GM19397 (cell line): Measurements from ENCODE around the gene SLC44A5.
"Not testable (repeated sequence)": the region's sequence is repeated elsewhere in the genome, so short reads cannot be mapped to it uniquely, and the experiment has no call there.

Experiments used
- ATAC-seq: cut with Tn5 transposase; IDR thresholded peaks from one replicate; pipeline ENCODE4 v1.9.1; 2021; ENCODE audit warnings: mild to moderate bottlenecking, moderate library complexity; ENCODE audit not compliant: unreplicated experiment

SLC44A5 gene

GRCh38 chr1:75469586-75470173 is 141.2 kb downstream of the SLC44A5 start:
- ATAC-seq = no peak

DNA sequence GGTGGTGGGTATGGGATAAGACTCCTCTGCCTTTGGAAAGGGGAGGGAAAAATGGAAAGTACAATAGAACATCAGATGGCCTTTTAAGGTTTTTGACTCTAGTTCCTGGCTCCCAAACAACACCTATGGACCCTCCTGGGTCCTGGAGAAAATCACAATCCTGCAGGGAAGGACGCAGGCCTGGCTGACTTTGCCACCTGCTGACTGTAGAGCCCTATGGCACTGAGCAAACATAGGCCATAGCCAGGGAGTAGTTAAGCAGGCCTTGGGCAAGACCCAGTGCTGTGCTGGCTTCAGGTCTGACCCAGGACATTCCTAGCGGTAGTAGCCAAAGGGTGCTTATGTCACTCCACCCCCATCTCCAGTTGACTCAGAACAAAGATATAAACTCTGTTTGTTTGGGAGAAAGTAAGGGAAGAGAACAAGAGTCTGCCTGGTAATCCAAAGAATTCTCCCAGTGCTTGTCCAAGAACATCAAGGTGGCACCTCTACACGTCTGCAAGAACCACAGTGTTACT is 149.0 kb downstream of the SLC44A5 start:
- ATAC-seq = no peak

- no peak for ATAC-seq
These were observed 160.9 kb downstream of the SLC44A5 start for GRCh38 chr1:75449998-75450397.

- no peak for ATAC-seq
These were observed 166.7 kb downstream of the SLC44A5 start for GRCh38 chr1:75444220-75444619.

GRCh38 chr1:75440274-75440673 is 170.6 kb downstream of the SLC44A5 start:
- no peak for ATAC-seq

- ATAC-seq = no peak
These were observed 172.6 kb downstream of the SLC44A5 start for GRCh38 chr1:75438355-75438754.

GRCh38 chr1:75431843-75432242 is 179.1 kb downstream of the SLC44A5 start:
- ATAC-seq = no peak

DNA sequence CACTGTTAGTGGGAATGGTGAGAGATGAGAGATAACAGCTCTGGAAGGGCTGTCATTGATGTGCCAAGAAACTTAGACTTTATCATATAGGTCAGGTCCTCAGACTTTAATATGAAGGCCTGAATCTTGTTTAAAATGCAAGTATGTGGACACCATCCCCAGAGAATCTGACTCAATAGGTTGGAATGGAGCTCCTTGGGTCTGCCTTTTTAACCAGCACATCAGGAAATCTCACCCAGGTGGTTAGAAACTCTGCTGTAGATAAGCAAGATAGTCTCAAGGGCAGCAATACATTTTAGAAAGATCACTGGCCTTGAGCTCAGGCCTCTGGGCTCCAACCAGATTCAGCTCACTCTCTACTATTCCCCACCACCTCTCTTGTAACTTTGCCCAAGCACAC is 180.4 kb downstream of the SLC44A5 start:
- ATAC-seq = no peak

- ATAC-seq = no peak
These were observed 184.2 kb downstream of the SLC44A5 start for GRCh38 chr1:75426688-75427087.

- no peak for ATAC-seq
These were observed 185.8 kb downstream of the SLC44A5 start for GRCh38 chr1:75425001-75425650.

DNA sequence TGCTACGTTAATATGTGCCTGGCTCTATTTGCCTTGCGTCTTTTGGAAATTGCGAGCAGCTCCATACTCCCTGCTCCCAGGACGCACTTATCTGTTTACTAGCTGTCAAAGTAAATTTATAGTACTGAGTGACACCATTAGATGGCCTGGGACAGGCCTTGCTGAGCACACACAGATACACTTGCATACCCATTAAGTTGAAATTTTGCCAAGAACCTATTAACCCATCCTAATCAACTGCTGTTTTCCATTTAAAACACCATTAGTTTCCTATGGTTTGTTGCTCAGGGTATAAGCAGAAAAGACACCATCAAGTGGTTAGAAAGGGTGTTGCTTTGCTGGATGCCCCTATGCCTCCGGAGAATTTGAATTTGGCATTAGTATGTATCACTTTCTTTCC is 187.3 kb downstream of the SLC44A5 start:
- ATAC-seq = no peak

GRCh38 chr1:75423136-75423535 is 187.8 kb downstream of the SLC44A5 start:
- ATAC-seq = no peak

GRCh38 chr1:75421371-75421770 is 189.5 kb downstream of the SLC44A5 start:
- no peak for ATAC-seq

GRCh38 chr1:75415187-75415586 is 195.7 kb downstream of the SLC44A5 start:
- ATAC-seq = no peak

DNA sequence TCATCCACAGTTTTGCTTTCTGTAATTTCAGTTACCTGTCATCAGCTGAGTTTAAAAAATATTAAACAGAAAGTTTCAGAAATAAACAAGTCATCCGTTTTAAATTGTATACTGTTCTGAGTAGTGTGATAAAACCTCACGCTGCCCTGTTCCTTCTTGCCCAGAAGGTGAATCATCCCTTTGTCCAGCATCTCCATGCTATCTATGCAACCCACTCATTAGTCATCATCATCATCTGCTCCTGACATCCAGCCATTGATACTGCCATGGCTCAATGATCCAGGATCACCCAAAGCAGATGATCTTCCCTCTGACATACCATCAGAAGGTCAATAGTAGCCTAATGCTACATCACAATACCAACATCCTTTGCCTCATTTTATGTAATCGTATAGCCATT is 198.3 kb downstream of the SLC44A5 start:
- no peak for ATAC-seq

- not testable (repeated sequence) for ATAC-seq
These were observed 206.2 kb downstream of the SLC44A5 start for GRCh38 chr1:75404681-75405080.

- ATAC-seq = not testable (repeated sequence)
These were observed 207.7 kb downstream of the SLC44A5 start for GRCh38 chr1:75403147-75403646.

- ATAC-seq = no peak
These were observed 210.2 kb downstream of the SLC44A5 start for GRCh38 chr1:75400716-75401115.

DNA sequence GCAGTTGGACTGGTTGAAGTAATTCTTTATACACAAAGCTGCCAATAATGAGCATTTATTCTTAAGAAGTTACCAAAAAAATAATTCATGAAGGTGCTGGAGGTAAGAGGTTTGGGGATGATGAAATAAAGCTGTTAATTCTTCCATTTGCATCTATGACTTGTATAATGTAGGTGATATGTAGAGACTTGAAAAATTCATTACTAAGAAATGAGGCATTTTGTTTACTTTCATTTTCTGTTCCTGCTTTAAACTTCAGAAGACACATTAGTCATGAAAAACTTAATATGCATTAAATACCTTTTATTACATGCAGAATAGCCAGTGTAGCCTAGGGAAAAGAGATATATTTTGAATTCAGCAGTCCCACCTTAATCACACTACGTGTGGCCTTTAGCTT is 214.2 kb downstream of the SLC44A5 start:
- no peak for ATAC-seq

- no peak for ATAC-seq
These were observed 214.7 kb downstream of the SLC44A5 start for GRCh38 chr1:75396260-75396659.

GRCh38 chr1:75394386-75395139 is 216.4 kb downstream of the SLC44A5 start:
- no peak for ATAC-seq

DNA sequence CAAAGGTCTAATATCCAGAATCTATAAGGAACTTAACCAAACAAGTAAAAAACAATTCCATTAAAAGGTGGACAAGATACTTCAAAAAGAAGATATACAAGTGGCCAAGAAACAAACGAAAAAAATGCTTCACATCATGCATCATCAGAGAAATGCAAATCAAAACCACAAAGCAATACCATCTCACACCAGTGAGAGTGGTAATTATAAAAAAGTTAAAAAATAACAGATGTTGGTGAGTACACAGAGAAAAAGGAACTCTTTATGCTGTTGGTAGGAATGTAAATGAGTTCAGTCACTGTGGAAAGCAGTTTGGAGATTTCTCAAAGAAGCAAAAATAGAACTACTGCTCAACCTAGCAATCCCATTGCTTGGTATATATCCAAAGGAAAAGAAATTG is 218.6 kb downstream of the SLC44A5 start:
- ATAC-seq = peak; percentile 94
